Measurements from ENCODE around the gene RYR2. TPM values are rescaled to one million over a fixed set of nuclear protein-coding genes. Genes with fewer than 3 reads are reported as not detected.
"Not testable (repeated sequence)": the region's sequence is repeated elsewhere in the genome, so short reads cannot be mapped to it uniquely, and the experiment has no call there.

RYR2 gene
- total RNA-seq, 2 donors from 2014 or later: 14.2 to 17.1 TPM

DNA sequence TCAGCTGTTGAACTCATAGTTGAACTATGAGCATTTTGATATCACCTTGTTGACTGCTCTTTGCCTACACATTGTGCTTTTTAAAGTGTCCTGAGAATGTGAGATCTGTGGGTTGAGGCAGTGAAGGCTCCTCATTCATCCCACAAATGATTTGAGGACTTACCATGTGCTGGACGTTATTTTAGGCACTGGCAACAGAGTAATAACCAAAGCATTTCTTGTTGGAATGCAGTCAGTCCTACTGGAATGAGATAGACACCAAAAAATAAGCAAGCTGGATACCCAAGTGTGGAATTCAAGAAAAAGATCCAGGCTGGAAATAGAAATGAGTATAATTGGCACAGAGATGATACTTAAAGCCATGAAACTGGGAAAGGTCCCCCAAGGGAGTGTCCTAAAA lies 775.3 kb downstream of the RYR2 start:
- H3K4me1 ChIP-seq: no peaks in the 10 kb centered on the region
- no peaks in the 10 kb centered on the region for H3K9me3 ChIP-seq
- intact Hi-C loops (cut with DNase I): no loop called here
- no peak for DNase-seq
- H3K36me3 ChIP-seq (replicated peaks in 1 of 2; ENCODE audit: insufficient read depth in 1 of 2, low read depth in 2 of 2): no peaks in the 10 kb centered on the region
- TF ChIP-seq POLR2A (IDR thresholded peaks at IDR 0.05): no peak
- TF ChIP-seq, protein P1, sequence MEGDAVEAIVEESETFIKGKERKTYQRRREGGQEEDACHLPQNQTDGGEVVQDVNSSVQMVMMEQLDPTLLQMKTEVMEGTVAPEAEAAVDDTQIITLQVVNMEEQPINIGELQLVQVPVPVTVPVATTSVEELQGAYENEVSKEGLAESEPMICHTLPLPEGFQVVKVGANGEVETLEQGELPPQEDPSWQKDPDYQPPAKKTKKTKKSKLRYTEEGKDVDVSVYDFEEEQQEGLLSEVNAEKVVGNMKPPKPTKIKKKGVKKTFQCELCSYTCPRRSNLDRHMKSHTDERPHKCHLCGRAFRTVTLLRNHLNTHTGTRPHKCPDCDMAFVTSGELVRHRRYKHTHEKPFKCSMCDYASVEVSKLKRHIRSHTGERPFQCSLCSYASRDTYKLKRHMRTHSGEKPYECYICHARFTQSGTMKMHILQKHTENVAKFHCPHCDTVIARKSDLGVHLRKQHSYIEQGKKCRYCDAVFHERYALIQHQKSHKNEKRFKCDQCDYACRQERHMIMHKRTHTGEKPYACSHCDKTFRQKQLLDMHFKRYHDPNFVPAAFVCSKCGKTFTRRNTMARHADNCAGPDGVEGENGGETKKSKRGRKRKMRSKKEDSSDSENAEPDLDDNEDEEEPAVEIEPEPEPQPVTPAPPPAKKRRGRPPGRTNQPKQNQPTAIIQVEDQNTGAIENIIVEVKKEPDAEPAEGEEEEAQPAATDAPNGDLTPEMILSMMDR (IDR thresholded peaks at IDR 0.05): no peak
- no peaks in the 10 kb centered on the region for H3K27me3 ChIP-seq
- WGBS, 2 donors: 34 to 61% methylated on average over 1 of the region's 1 CpG
- H3K4me3 ChIP-seq: no peak overlapping the region
- no peak overlapping the region for H3K27ac ChIP-seq
- ATAC-seq: no peak

DNA sequence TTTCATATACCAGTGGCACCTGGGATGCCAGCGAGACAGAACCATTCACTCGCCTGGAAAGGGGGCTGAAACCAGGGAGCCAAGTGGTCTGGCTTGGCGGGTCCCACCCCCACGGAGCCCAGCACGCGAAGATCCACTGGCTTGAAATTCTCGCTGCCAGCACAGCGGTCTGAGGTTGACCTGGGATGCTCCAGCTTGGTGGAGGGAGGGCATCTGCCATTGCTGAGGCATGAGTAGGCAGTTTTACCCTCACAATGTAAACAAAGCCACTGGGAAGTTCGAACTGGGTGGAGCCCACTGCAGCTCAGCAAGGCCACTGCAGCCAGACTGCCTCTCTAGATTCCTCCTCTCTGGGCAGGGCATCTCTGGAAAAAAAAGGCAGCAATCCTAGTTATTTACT lies 778.6 kb downstream of the RYR2 start:
- H3K27me3 ChIP-seq; ATAC-seq; H3K36me3 ChIP-seq (replicated peaks in 1 of 2; ENCODE audit: insufficient read depth in 1 of 2, low read depth in 2 of 2); H3K4me1 ChIP-seq; H3K9me3 ChIP-seq; H3K27ac ChIP-seq; DNase-seq; H3K4me3 ChIP-seq; intact Hi-C loops (cut with DNase I): not testable (repeated sequence)
- 60% methylated on average over 5 of the region's 9 CpGs; no CpG with 5 or more reads in 1 of the 2 donors for WGBS, 2 donors

GRCh38 chr1:237832858-237833257 lies 790.9 kb downstream of the RYR2 start:
- no peaks in the 10 kb centered on the region for H3K36me3 ChIP-seq (replicated peaks in 1 of 2; ENCODE audit: insufficient read depth in 1 of 2, low read depth in 2 of 2)
- no peaks in the 10 kb centered on the region for H3K27me3 ChIP-seq
- H3K9me3 ChIP-seq: no peaks in the 10 kb centered on the region
- WGBS, 2 donors: 66 to 73% methylated on average over 7 of the region's 7 CpGs
- intact Hi-C loops (cut with DNase I): no loop called here
- H3K4me3 ChIP-seq: no peak overlapping the region
- DNase-seq: no peak
- no peak for ATAC-seq
- H3K4me1 ChIP-seq: no peaks in the 10 kb centered on the region
- TF ChIP-seq, protein P1 (IDR thresholded peaks at IDR 0.05): no peak
- no peak for TF ChIP-seq POLR2A (IDR thresholded peaks at IDR 0.05)
- no peak overlapping the region for H3K27ac ChIP-seq

- no peaks in the 10 kb centered on the region for H3K9me3 ChIP-seq
- TF ChIP-seq, protein P1 (IDR thresholded peaks at IDR 0.05): no peak
- no peak for TF ChIP-seq POLR2A (IDR thresholded peaks at IDR 0.05)
- WGBS, 2 donors: 84 to 85% methylated on average over 3 of the region's 3 CpGs
- no peaks in the 10 kb centered on the region for H3K4me1 ChIP-seq
- H3K4me3 ChIP-seq: no peak overlapping the region
- DNase-seq (no peak), ATAC-seq (no peak)
- H3K36me3 ChIP-seq (replicated peaks in 1 of 2; ENCODE audit: insufficient read depth in 1 of 2, low read depth in 2 of 2): no peaks in the 10 kb centered on the region
- intact Hi-C loops (cut with DNase I): no loop called here
- no peaks in the 10 kb centered on the region for H3K27me3 ChIP-seq
- H3K27ac ChIP-seq: no peak overlapping the region
Measured at GRCh38 chr1:237834048-237834447, 792.1 kb downstream of the RYR2 start.

- TF ChIP-seq, protein P1 (IDR thresholded peaks at IDR 0.05): no peak
- TF ChIP-seq POLR2A (IDR thresholded peaks at IDR 0.05): no peak
Measured at GRCh38 chr1:237834461-237834860, 792.5 kb downstream of the RYR2 start.

More at GRCh38 chr1:237834461-237834860, 792.5 kb downstream of the RYR2 start:
- H3K4me3 ChIP-seq: no peak overlapping the region
- H3K27ac ChIP-seq: no peak overlapping the region
- no peak for ATAC-seq
- no peaks in the 10 kb centered on the region for H3K27me3 ChIP-seq
- no peak for DNase-seq
- 87 to 91% methylated on average over 3 of the region's 3 CpGs for WGBS, 2 donors
- intact Hi-C loops (cut with DNase I): no loop called here
- no peaks in the 10 kb centered on the region for H3K36me3 ChIP-seq (replicated peaks in 1 of 2; ENCODE audit: insufficient read depth in 1 of 2, low read depth in 2 of 2)
- H3K4me1 ChIP-seq: no peaks in the 10 kb centered on the region
- no peaks in the 10 kb centered on the region for H3K9me3 ChIP-seq
